ENCODE results near the gene ARL10. TPM values are rescaled to one million over a fixed set of nuclear protein-coding genes. Genes with fewer than 3 reads are reported as not detected.

Gene ARL10
- total RNA-seq, 3 donors from 2014 or later, result 2.1 to 12.2 (median 2.3) TPM

DNA sequence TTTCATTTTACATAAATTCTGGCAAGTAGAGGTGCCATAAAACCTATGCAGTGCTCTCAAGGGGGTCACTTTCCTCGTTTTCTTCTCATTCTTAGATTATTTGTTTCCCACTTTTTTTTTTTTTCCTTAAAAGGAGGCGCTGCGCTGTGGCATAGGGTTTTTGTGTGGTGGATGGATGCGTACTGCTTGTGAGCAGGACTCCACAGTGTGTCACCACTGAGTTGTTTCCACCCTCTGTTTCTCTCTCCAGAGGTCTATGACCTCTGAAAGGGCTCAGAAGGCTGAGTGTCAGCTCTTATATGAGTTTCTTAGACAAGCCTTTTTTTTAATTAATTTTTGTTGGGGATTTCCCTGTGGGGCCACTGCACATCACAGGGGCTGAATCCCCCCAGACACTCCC lies 64.7 kb downstream of the ARL10 start:
- Histone ChIP-seq H3K4me1 (ENCODE audit: low read depth) (peaks cover 5% of the 10 kb centered on the region), H3K4me3 (no peak overlapping the region), H3K36me3 (ENCODE audit: low read depth) (no peaks in the 10 kb centered on the region), H3K9me3 (no peaks in the 10 kb centered on the region)
- intact Hi-C loops (cut with DNase I, micrococcal nuclease), result no loop called here
- TF ChIP-seq, protein P1, sequence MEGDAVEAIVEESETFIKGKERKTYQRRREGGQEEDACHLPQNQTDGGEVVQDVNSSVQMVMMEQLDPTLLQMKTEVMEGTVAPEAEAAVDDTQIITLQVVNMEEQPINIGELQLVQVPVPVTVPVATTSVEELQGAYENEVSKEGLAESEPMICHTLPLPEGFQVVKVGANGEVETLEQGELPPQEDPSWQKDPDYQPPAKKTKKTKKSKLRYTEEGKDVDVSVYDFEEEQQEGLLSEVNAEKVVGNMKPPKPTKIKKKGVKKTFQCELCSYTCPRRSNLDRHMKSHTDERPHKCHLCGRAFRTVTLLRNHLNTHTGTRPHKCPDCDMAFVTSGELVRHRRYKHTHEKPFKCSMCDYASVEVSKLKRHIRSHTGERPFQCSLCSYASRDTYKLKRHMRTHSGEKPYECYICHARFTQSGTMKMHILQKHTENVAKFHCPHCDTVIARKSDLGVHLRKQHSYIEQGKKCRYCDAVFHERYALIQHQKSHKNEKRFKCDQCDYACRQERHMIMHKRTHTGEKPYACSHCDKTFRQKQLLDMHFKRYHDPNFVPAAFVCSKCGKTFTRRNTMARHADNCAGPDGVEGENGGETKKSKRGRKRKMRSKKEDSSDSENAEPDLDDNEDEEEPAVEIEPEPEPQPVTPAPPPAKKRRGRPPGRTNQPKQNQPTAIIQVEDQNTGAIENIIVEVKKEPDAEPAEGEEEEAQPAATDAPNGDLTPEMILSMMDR (IDR thresholded peaks at IDR 0.05), result no peak
- DNase-seq, result no peak
- ATAC-seq, result no peak

Small RNA genes within 50 kb of the gene (microRNA-seq; reads per million reads assigned to microRNA genes)
- gene MIR1271, result 3.0 reads per million, percentile 14 among the genes with 10 or more reads in this experiment

Other genes starting within 250 kb of the ARL10 start
- gene SIMC1, start 127.1 kb upstream of the ARL10 start, total RNA-seq, result 10 to 100 TPM; 22.5 to 26.7 (median 26.0) TPM
- gene KIAA1191, start 3.7 kb upstream of the ARL10 start, total RNA-seq, result 100 to 1,000 TPM in 2 of 3 donors, 10 to 100 TPM in 1; 63.4 to 106 (median 104) TPM
- 10 to 100 TPM; 17.0 to 22.9 (median 18.4) TPM for gene NOP16, start 23.1 kb downstream of the ARL10 start, total RNA-seq
- 100 to 1,000 TPM; 186 to 257 (median 198) TPM for gene HIGD2A, start 23.3 kb downstream of the ARL10 start, total RNA-seq
- 100 to 1,000 TPM; 144 to 234 (median 199) TPM for gene CLTB, start 51.1 kb downstream of the ARL10 start, total RNA-seq
- gene FAF2, start 82.9 kb downstream of the ARL10 start, total RNA-seq, result 10 to 100 TPM; 33.1 to 36.1 (median 33.4) TPM
- 10 to 100 TPM; 70.2 to 98.4 (median 77.6) TPM for gene RNF44, start 171.9 kb downstream of the ARL10 start, total RNA-seq
- 100 to 1,000 TPM in 2 of 3 donors, 10 to 100 TPM in 1; 69.0 to 184 (median 107) TPM for gene CDHR2, start 183.9 kb downstream of the ARL10 start, total RNA-seq
- gene GPRIN1, start 244.7 kb downstream of the ARL10 start, total RNA-seq, result 1 to 10 TPM; 1.6 to 2.4 (median 1.6) TPM

All from mucosa of descending colon (tissue), 3 donors.